Hippocampal formation (tissue), 2 donors: ENCODE data around the gene KRT71.
"Not testable (repeated sequence)": the region's sequence is repeated elsewhere in the genome, so short reads cannot be mapped to it uniquely, and the experiment has no call there.

Experiments
- DNase-seq, 2 donors: peaks; one replicate each; lab custom pipeline; 2025; lab: John Stamatoyannopoulos, UW

KRT71 gene

DNA sequence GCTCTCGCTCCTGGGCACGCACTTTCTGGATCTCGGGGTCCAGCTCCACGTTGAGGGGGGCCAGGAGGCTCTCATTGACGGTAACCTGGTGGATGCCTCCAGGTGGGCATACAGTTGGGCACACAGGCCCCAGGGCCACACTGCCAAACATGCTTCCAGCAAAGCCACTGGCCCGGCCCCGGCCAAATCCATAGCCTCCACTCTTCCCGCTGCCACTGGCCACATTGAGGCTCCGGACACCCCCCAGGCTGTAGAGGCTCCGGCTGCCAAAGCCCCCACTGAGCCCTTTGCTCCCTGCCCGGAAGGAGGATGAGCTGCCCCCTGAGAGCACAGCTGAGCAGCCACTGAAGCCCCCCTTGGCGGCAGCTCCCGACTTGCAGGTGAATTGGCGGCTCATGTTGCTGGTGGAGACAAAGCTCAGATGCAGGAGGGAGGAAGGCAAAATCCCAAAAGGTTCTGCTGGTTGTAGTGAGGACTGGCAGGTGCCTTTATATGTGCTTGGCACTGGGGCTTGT lies at the start of gene KRT71:
Gene KRT71 (minus strand): TSS at position 465 of the 515 bp plus-strand sequence. CDS start 68 bp downstream, at position 397.
- DNase-seq = no peak

DNA sequence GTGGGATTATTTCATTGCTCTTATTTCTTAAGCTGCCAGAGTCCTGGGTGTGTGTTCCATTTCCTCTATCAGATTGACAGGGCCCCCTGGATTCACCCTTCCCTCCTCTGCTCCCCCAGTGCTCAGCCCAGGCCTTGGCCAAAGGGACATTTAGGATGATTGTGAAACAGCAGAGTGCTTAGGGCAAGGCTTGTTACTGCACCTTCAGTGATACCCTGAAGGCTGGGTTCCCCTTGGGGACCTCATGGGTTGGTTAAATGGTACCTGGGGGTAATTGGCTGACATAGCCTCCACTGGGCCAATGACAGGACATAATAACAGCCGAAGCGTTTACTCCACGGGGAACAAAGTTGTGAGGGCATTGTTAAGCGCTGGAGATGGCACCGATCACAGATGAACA lies 49.6 kb upstream of the KRT71 start:
- DNase-seq = no peak

DNA sequence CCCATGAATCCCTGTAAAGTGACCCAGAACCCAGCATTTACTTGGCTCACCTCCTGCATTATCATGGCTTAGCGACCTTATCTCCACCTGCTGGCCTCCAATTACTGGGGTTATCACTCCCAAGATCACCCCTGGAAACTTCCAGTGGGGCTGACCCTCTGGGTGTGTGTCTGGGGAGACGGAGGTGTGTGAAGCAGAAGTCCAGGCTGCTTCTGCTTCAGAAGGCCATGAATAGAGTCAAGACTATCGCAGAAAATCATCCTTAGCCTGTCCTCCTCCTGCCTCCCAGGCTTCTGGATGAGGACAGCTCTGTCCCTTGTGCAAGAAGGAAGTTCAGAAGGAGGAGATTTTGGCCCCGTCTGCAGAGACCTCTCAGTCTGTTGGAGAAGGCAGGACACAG lies 48.7 kb upstream of the KRT71 start:
- DNase-seq = no peak

DNA sequence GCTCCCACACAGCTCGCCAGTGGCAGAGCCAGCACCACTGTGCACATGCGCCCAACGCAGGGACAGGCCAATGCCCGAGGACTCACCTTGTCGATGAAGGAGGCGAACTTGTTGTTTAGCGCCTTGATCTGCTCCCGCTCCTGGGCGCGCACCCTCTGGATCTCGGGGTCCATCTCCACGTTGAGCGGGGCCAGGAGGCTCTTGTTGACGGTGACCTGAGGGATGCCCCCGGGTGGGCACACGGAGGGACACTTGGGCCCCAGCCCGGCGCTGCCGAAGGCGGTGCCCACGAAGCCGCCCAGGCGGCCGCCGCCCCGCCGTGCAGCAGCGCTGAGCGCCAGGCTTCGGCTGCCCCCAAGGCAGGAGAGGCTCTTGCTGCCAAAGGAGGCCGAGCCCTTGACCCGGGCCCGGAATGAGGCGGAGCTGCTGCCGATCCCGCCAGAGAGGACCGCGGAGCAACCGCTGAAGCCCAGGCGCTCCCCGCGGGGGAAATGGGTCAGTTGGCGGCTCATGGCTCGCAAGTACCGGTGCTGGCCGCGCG lies 48.1 kb upstream of the KRT71 start, which contains the start of gene KRT72:
Gene KRT72 (minus strand): TSS at position 523 of the 541 bp plus-strand sequence. CDS start 11 bp downstream, at position 512.
- DNase-seq = no peak

DNA sequence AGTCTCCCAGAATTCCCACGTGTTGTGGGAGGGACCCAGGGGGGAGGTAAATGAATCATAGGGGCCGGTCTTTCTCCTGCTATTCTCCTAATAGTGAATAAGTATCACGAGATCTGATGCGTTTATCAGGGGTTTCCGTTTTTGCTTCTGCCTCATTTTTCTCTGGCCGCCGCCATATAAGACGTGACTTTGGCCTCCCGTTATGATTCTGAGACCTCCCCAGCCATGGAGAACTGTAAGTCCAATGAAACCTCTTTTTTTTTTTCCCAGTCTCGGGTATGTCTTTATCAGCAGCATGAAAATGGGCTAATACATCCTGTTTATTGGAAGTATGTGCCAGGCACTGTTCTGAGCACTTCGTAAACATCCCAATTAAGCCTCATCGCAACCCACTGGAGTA lies 47.5 kb upstream of the KRT71 start:
- DNase-seq = no peak

- DNase-seq = no peak
Measured at GRCh38 chr12:52600071-52600470, 47.1 kb upstream of the KRT71 start.

- no peak for DNase-seq
Measured at GRCh38 chr12:52598966-52599365, 46.0 kb upstream of the KRT71 start.

DNA sequence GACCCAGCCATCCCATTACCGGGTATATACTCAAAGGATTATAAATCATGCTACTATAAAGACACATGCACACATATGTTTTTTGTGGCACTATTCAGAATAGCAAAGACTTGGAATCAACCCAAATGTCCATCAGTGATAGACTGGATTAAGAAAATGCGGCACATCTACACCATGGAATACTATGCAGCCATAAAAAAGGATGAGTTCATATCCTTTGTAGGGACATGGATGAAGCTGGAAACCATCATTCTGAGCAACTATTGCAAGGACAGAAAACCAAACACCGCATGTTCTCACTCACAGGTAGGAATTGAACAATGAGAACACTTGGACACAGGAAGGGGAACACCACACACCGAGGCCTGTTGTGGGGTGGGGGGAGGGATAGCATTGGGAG lies 41.3 kb upstream of the KRT71 start:
- not testable (repeated sequence) for DNase-seq

DNA sequence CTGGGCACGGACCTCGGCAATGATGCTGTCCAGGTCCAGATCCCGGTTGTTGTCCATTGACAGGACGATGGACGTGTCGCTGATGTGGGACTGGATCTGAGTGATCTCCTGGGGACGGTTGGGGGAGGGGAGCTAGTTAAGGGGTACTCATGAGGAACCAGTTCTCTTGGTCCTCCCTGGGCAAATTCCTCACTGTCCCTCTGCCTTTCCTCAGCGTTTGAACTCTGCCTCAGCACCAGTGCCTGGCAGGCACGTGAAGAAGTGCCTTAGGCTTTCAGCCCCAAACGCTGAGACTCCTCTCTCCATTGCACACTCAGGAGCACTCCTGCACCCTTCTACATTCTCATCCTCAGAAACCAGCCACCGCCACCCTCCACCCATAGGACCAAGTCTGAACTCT lies 38.6 kb upstream of the KRT71 start:
- DNase-seq = no peak

- no peak for DNase-seq
Measured at GRCh38 chr12:52590021-52590420, 37.1 kb upstream of the KRT71 start.

- no peak for DNase-seq
Measured at GRCh38 chr12:52587563-52587962, 34.6 kb upstream of the KRT71 start.

DNA sequence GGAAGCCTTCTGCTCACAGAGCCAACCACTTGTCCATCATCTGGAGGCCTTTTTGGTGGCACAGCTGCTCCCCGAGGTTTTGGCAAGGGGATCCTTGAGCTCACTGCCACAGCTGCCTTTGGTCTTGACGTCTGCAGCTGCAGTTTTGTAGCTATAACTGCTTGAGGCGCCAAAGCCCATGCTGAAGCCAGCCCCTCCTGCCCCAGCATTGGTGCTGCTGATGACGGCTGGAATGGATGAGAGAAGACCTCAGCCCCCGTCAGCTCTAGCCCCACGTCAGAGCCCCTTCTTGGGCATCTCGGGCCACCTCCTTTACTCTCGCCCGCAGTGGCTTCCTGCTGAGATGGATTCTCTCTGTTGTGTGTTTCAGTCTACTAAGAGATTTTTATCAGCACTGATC lies 33.0 kb upstream of the KRT71 start:
- DNase-seq = no peak

DNA sequence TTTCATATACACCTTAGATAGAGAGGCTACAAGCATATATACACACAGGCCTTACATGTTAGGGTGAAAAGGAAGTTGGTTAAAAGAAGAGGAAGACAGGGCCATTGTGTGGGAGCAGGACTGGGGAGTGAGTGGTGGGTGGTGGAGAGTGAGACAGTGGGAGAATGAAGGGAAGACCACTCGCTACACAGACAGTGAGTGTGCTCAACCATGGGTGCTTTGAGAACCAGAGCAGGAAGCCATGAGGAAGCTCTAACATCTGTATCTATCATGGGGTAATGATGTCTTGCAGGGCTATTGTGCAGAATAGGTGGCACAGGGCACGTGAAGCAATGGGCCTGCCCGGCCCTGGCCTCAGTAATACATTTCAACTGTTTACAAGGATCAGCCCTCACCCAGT lies 32.1 kb upstream of the KRT71 start:
- no peak for DNase-seq

GRCh38 chr12:52584156-52584682 lies 31.3 kb upstream of the KRT71 start:
- DNase-seq = no peak

GRCh38 chr12:52582971-52583456 lies 30.1 kb upstream of the KRT71 start:
- peak; percentile 25 to 41 for DNase-seq

- DNase-seq = no peak
Measured at GRCh38 chr12:52582486-52582885, 29.5 kb upstream of the KRT71 start.

DNA sequence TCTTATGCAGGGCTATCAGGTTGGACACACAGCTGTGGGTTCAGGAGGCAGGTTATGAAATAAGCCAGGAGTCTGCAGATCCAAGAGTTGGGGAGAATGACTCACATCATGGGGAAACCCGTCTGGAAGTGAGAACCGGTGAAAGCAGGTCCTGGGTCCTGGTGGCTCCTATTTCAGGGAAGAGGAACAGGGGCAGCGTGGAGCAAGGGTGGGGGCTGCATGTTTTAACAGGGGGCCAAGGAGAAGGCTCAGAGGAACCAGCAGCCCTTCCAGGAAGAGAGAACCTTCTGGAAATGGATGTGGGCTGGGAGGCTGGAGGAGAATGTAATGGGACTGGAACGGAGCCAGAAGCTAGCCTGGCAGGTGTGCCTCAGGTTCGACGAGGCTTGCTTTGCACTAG lies 28.5 kb upstream of the KRT71 start:
- no peak for DNase-seq

DNA sequence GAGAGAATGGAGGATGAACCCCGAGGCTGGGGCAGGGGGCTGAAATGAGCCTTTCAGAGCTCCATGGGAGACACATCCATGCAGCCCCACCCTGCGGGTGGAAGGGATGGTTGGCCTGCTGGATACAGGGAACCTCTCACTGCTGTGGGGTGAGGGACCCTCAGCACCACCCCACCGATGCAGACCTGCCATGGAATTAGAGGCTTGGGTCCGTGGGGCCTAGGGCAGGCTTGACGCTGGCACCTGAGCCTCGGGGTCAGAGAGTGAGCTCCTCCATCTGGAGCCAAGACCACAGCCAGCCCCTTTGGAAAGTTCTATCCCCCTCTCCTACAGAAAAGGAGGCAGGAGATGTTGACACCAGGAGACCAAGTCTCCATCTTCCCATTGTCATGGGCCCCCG lies 28.1 kb upstream of the KRT71 start:
- DNase-seq = no peak

GRCh38 chr12:52580496-52580895 lies 27.6 kb upstream of the KRT71 start:
- no peak for DNase-seq

DNA sequence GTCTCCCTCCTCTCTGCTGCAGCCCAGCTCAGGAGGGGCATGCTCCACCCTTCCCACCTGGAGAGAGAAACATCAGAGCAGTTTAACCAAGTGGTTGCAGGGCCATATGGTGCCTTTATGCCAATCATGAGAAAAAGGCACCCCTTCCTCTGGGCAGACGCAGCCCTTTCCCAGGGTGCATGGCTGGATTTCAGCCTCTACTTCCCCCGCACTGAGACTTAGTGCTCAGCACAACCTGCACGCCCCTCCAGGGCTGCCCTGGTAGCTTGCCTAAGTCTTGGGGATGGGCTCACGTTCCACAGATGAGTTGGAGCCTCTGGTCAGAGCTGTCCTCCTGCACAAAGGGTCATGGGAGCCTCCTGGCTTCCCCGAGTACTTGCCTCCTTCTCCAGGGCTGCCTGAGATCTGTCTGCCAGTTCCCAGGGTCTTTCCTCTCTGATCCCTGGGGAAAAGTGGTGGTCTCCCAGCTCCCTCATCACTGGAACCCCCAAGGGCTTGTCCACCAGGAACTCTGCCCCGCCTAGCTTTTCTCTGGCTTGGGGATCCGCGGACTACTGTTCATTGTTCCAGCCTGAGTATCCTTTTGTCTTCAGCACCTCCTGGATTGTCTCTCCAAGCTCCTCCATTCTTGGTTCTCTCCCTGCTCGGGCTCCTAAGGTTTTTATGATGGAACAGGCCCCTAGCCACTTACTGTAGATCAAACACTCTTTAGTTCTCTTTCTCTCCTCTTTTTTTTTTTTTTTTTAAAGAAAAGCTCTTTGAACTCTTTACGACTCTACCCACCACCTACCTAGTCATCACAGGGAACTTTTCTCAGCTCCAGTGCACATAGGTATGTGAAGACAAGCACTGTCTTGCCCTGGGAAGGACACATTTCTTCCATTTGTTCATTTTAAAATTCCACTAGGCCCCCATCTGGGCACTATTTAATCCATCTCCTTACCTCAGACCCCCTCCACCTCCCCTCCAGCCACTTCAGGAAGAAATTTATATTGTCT lies 26.8 kb upstream of the KRT71 start:
- DNase-seq = no peak

DNA sequence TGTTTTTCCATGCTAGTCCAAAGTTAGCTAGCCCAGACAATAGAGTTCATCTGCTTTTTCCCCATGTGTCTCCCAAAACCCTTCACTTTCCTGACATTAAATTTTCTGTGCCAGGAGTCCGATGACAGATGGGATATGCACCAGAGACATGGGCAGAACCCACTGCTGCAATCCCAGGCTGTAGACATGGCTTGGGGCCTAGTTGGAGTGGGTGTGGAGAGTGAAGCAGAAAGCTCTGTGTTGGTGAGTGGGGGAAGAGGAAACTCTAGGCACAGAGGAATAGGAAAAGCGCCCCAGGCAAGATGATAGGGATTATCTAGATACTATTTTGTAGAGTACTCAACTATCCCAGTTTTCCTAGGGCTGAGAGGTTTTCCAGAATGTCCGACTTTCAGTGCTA lies 25.5 kb upstream of the KRT71 start:
- DNase-seq = no peak

DNA sequence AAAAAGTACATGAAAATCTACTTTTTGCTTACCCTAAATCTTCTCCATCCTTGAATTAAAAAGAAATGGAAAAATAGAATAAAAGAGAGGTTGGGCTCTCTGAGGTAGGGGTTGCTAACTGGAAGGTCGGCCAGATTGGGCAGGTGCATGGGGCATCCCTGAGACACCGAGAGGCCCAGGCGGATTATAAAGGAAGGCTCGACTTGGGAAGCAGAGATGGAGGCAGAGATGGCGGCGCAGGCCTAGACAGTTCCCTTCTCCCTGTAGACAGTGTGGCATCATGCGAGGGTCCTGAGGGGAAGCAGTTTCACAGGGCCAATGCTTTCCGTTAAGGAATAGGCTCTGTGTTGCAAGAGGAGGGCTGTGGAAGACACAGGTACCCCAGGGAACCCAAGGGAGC lies 24.4 kb upstream of the KRT71 start:
- DNase-seq = no peak

DNA sequence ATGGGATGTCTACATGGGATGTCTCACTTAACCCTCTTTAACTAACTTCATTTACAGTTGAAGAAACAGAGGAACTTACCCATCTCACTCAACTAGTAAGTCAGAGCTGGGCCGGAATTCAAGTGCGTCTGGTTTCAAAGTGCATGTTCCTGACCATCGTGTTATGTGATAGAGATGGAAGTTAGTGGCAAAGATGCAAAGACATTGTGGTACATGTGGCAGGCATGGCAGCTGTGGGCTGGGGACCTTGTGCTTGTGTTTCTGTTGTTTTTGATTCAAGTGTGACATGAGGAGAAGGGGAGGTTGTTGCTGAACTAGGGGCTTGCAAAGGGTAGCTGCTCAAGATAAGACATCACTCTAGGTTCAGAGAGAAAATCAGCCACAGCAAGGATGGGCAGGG lies 23.0 kb upstream of the KRT71 start:
- no peak for DNase-seq
